Esophagus muscularis mucosa (tissue), 4 donors: Measurements from ENCODE around the gene SOWAHD. TPM values are rescaled to one million over a fixed set of nuclear protein-coding genes. Genes with fewer than 3 reads are reported as not detected.
"Not testable (repeated sequence)": the region's sequence is repeated elsewhere in the genome, so short reads cannot be mapped to it uniquely, and the experiment has no call there.

ENCODE experiments used
- DNase-seq: peaks from one replicate; pipeline ENCODE4 v3.0.0-alpha.2; 2017; ENCODE audit errors: extremely low spot score
- H3K27ac ChIP-seq, 4 donors: fragments of 200-600 bp; sonication (generic); replicated peaks in 1 of 4; 1 replicate in 3 of 4; 2 replicates in 1 of 4; pipeline ENCODE4 v1.5.1; 2016 to 2019; ENCODE audit warnings: mild to moderate bottlenecking in 1 of 4
- H3K27me3 ChIP-seq, 4 donors: fragments of 200-600 bp; sonication (generic); one replicate each; pipeline versions ENCODE4 v1.5.1 to v1.6.0; 2016 to 2019
- H3K36me3 ChIP-seq, 4 donors: fragments of 200-600 bp; sonication (generic); one replicate each; pipeline ENCODE4 v1.5.1; 2016 to 2019
- H3K4me1 ChIP-seq, 4 donors: fragments of 200-600 bp; sonication (generic); one replicate each; pipeline ENCODE4 v1.5.1; 2016 to 2019
- H3K4me3 ChIP-seq, 4 donors: fragments of 200-600 bp; sonication (generic); 1 replicate in 2 of 4; 2 replicates in 2 of 4; pipeline ENCODE4 v1.5.1; 2016 to 2019; ENCODE audit warnings: mild to moderate bottlenecking in 4 of 4, moderate library complexity in 1 of 4
- H3K9me3 ChIP-seq, 4 donors: fragments of 200-600 bp; sonication (generic); 1 replicate in 3 of 4; 2 replicates in 1 of 4; pipeline ENCODE4 v1.5.1; 2016 to 2019
- CTCF ChIP-seq, 3 experiments: fragments of 200-600 bp in 2 of 3; fragments of 450-650 bp in 1 of 3; sonication (generic) in 2 of 3; IDR thresholded peaks; one replicate each; pipeline ENCODE4 v1.5.1; 2017 to 2019; ENCODE audit warnings: antibody characterized with exemption in 3 of 3, mild to moderate bottlenecking in 2 of 3, moderate library complexity in 1 of 3
- EP300 ChIP-seq: sonication (generic); formaldehyde crosslinking; IDR thresholded peaks from one replicate; pipeline ENCODE4 v1.6.1; 2017; ENCODE audit warnings: antibody characterized with exemption
- POLR2A ChIP-seq: fragments of 450-650 bp; IDR thresholded peaks from one replicate; pipeline ENCODE4 v1.6.1; 2017; ENCODE audit warnings: antibody characterized with exemption, moderate library complexity, mild to moderate bottlenecking, low read depth
- POLR2AphosphoS5 ChIP-seq, 2 donors: sonication (generic); formaldehyde crosslinking; IDR thresholded peaks; one replicate each; pipeline ENCODE4 v1.6.1; 2017; ENCODE audit warnings: antibody characterized with exemption in 2 of 2
- WGBS: methylation state at CpG from one replicate; pipeline ENCODE4 v1.1.5; 2018; 5-methylcytosine and 5-hydroxymethylcytosine counted together
- intact Hi-C: fragments of 100-400 bp; cut with DNase I; formaldehyde crosslinking; loops from one replicate; pipeline ENCODE4 v1.15.1; 2023
- total RNA-seq, 4 donors: library from RNA; depleted of rRNA; stranded (reverse); fragments of >200 nt; gene quantifications; one replicate each; pipeline versions ENCODE4 v1.1.0 to v1.2.1, GENCODE V29; 2016

The SOWAHD gene
- total RNA-seq, 4 donors from 2014 or later, result not detected

- H3K27ac ChIP-seq, result no peak overlapping the region
- H3K4me3 ChIP-seq, result no peak overlapping the region
- H3K27me3 ChIP-seq, result no peaks in the 10 kb centered on the region
- H3K9me3 ChIP-seq, result no peaks in the 10 kb centered on the region
- H3K4me1 ChIP-seq, result peaks cover 0 to 11% (median 9%) of the 10 kb centered on the region in 4 donors
- intact Hi-C loops, result no loop called here
- WGBS, result 54% methylated on average over 7 of the region's 7 CpGs
- no peak for TF ChIP-seq CTCF (IDR thresholded peaks at IDR 0.05)
- no peak for TF ChIP-seq POLR2AphosphoS5 (IDR thresholded peaks at IDR 0.05)
- TF ChIP-seq POLR2A, result no peak
- no peak for TF ChIP-seq EP300
- DNase-seq, result no peak
- H3K36me3 ChIP-seq, result no peaks in the 10 kb centered on the region
These were observed 23.5 kb upstream of the SOWAHD start for GRCh38 chrX:119734897-119735339.

DNA sequence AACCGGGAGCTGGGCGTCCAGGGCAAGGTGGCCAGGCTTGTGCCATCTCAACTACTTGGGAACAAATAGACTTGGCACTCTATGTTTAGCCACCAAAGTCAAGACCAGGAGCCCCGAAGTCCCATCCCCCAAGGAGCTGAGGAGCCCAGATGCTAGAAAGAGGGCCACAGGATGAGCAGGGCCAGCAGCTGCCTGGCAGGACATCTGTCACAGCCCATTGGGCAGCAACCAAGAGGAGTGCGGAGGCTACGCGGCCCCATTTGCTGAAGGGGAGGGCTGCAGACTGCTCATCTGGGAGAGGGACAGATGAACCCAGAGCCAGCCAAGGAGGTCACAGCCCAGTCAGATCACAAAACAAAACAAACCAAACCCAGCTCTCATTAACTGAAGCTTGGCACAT, 22.9 kb upstream of the SOWAHD start:
- WGBS, result 100% methylated on average over 2 of the region's 6 CpGs
- no peak overlapping the region for H3K4me3 ChIP-seq
- no peaks in the 10 kb centered on the region for H3K36me3 ChIP-seq
- no peaks in the 10 kb centered on the region for H3K9me3 ChIP-seq
- H3K27ac ChIP-seq, result no peak overlapping the region
- H3K4me1 ChIP-seq, result peaks cover 0 to 11% (median 9%) of the 10 kb centered on the region in 4 donors
- no peak for DNase-seq
- TF ChIP-seq CTCF (IDR thresholded peaks at IDR 0.05) (no peak), EP300 (no peak), POLR2AphosphoS5 (IDR thresholded peaks at IDR 0.05) (no peak), POLR2A (no peak)
- H3K27me3 ChIP-seq, result no peaks in the 10 kb centered on the region
- intact Hi-C loops, result no loop called here

- intact Hi-C loops, result no loop called here
- H3K9me3 ChIP-seq, result no peaks in the 10 kb centered on the region
- H3K27ac ChIP-seq, result no peak overlapping the region
- 75% methylated on average over 12 of the region's 12 CpGs for WGBS
- TF ChIP-seq CTCF (IDR thresholded peaks at IDR 0.05), result no peak
- no peak for TF ChIP-seq POLR2AphosphoS5 (IDR thresholded peaks at IDR 0.05)
- H3K4me1 ChIP-seq, result peaks cover 0 to 11% (median 9%) of the 10 kb centered on the region in 4 donors
- no peak for DNase-seq
- H3K36me3 ChIP-seq, result no peaks in the 10 kb centered on the region
- no peaks in the 10 kb centered on the region for H3K27me3 ChIP-seq
- H3K4me3 ChIP-seq, result no peak overlapping the region
These were observed 22.1 kb upstream of the SOWAHD start for GRCh38 chrX:119736206-119736764.

- peaks cover 0 to 11% (median 9%) of the 10 kb centered on the region in 4 donors for H3K4me1 ChIP-seq
- H3K27me3 ChIP-seq, result no peaks in the 10 kb centered on the region
- H3K9me3 ChIP-seq, result no peaks in the 10 kb centered on the region
- TF ChIP-seq EP300 (no peak), CTCF (IDR thresholded peaks at IDR 0.05) (no peak), POLR2AphosphoS5 (IDR thresholded peaks at IDR 0.05) (no peak), POLR2A (no peak)
- no peak overlapping the region for H3K4me3 ChIP-seq
- intact Hi-C loops, result no loop called here
- 80% methylated on average over 5 of the region's 5 CpGs for WGBS
- DNase-seq, result no peak
- H3K36me3 ChIP-seq, result no peaks in the 10 kb centered on the region
- no peak overlapping the region for H3K27ac ChIP-seq
These were observed 19.6 kb upstream of the SOWAHD start for GRCh38 chrX:119738742-119739141.

DNA sequence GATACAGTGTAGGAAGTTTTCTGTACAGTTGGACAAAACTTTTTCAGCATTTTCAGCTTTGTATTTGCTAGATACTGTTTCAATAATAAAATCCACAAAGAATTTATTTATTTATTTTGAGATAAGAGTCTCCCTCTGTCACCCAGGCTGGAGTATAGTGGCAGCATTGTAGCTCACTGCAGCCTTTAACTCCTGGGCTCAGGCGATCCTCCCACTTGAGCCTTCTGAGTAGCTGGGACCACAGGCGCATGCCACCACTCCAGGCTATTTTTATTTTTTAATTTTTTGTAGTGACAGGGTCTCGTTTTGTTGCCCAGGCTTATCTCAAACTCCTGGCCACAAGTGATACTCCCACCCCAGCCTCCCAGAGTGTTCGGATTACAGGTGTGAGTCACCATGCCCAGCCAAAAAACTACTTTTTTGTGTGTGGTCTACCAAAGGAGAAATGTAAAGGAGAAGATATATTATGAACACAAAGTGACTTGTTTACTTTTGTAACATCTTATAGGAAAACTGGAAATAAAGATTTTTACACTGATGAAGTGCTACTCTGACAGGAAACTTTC, 13.0 kb upstream of the SOWAHD start:
- no peaks in the 10 kb centered on the region for H3K36me3 ChIP-seq
- no peaks in the 10 kb centered on the region for H3K9me3 ChIP-seq
- H3K27me3 ChIP-seq, result no peaks in the 10 kb centered on the region
- no peak for TF ChIP-seq EP300
- TF ChIP-seq CTCF (IDR thresholded peaks at IDR 0.05), result no peak
- no peak for TF ChIP-seq POLR2A
- TF ChIP-seq POLR2AphosphoS5 (IDR thresholded peaks at IDR 0.05), result no peak
- no peak overlapping the region for H3K27ac ChIP-seq
- 79% methylated on average over 4 of the region's 4 CpGs for WGBS
- intact Hi-C loops, result no loop called here
- H3K4me3 ChIP-seq, result no peak overlapping the region
- H3K4me1 ChIP-seq, result no peaks in the 10 kb centered on the region
- no peak for DNase-seq

- H3K9me3 ChIP-seq, DNase-seq, H3K36me3 ChIP-seq, intact Hi-C loops, H3K27me3 ChIP-seq, H3K27ac ChIP-seq, H3K4me1 ChIP-seq, H3K4me3 ChIP-seq: not testable (repeated sequence)
- WGBS, result 82% methylated on average over 7 of the region's 9 CpGs
These were observed 8.3 kb upstream of the SOWAHD start for GRCh38 chrX:119750131-119750530.

GRCh38 chrX:119750751-119751150, 7.6 kb upstream of the SOWAHD start:
- intact Hi-C loops, H3K27ac ChIP-seq, H3K36me3 ChIP-seq, H3K4me3 ChIP-seq, H3K27me3 ChIP-seq, DNase-seq, H3K4me1 ChIP-seq, H3K9me3 ChIP-seq: not testable (repeated sequence)
- 100% methylated on average over 3 of the region's 27 CpGs for WGBS
